ES-I3 (cell line): ENCODE data around the gene RPS18.

Source experiments
- H3K36me3 ChIP-seq: 2 replicates; pipeline ENCODE4 v1.6.1; 2013; ENCODE audit warnings: mild to moderate bottlenecking, low read length, control low read depth, moderate library complexity; ENCODE audit not compliant: insufficient read depth
- H3K4me1 ChIP-seq: 2 replicates; pipeline ENCODE4 v1.6.1; 2013; ENCODE audit warnings: mild to moderate bottlenecking, control low read depth, low read length; ENCODE audit not compliant: insufficient read depth
- H3K9ac ChIP-seq: 2 replicates; pipeline ENCODE4 v1.6.1; 2013; ENCODE audit warnings: low read depth, mild to moderate bottlenecking, low read length, moderate library complexity
- H3K9me3 ChIP-seq: 2 replicates; pipeline ENCODE4 v1.6.1; 2013; ENCODE audit warnings: mild to moderate bottlenecking, low read length, moderate library complexity; ENCODE audit not compliant: control insufficient read depth, insufficient read depth

Gene RPS18

DNA sequence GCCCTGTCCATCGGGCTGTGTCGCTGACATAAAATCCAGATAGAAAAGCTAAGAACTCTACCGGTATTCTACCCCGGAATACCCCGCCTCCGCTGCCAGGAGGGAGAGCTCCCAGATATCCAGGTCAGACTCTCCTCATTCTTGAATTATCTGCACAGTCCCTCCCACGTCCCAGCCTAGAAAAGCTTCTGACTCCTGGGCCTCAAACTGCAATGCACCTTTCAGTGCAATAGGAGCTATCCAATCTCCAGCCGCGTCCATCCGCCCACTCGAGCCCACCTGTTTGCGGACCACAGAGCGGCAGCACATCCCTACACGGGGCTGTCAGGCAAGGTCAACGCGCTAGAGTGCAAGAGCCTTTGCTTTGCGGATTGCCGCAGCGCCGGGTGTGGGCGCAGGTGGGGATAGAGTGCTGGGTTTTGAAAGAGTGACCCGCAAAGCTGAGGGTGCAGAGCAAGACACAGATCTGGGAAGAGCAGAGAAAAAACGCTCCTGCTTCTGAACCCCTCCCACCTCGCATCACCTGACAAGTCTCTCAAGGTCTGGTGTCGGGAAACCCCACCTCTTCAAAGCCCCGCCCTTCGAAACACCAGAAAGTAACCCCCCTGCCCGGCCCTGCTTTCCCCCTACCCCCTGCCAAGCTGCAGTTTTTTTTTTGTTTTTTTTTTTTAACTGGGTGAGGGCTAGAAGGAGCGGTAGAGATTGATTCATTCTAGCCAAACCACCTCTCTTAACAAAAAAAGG is 40.7 kb downstream of the RPS18 start:
- Histone ChIP-seq H3K9ac (peak overlapping the region; percentile 85; the same call in 1 of the 2 replicates), H3K9me3 (no peaks in the 10 kb centered on the region), H3K36me3 (no peaks in the 10 kb centered on the region), H3K4me1 (peaks cover 9% of the 10 kb centered on the region; the same call in 1 of the 2 replicates)

DNA sequence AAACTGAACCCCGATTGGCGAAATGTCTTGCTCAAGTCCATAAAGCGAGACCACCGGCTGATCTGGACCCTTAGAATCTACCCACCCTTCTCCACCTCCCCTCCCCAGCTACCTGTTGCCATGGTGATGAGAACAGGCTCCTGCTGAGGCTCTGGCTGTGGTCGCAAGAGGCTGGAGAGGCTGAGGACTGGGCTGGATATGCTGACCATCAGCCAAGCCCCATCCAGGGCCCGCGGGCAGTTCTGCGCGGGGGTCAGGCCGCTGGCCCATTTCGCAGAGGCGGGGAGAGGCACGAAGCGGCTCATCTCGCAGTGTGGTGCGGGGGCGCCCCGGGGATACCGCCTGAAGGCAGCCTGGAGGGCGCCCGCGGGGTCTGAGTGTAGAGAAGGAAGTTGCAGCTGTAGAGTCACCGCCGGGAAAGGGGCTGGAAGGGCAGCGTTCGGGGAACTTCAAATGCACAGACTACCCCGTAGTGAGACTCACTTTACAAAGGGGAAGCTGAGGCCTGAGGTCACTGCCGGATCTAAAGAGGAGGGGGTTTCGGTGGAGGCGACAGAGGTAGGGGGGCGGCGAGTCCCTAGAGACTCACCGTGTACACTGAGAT is 41.3 kb downstream of the RPS18 start:
- Histone ChIP-seq H3K36me3 (no peaks in the 10 kb centered on the region), H3K9ac (peak overlapping the region; percentile 85), H3K9me3 (no peaks in the 10 kb centered on the region), H3K4me1 (peaks cover 9% of the 10 kb centered on the region; the same call in 1 of the 2 replicates)

DNA sequence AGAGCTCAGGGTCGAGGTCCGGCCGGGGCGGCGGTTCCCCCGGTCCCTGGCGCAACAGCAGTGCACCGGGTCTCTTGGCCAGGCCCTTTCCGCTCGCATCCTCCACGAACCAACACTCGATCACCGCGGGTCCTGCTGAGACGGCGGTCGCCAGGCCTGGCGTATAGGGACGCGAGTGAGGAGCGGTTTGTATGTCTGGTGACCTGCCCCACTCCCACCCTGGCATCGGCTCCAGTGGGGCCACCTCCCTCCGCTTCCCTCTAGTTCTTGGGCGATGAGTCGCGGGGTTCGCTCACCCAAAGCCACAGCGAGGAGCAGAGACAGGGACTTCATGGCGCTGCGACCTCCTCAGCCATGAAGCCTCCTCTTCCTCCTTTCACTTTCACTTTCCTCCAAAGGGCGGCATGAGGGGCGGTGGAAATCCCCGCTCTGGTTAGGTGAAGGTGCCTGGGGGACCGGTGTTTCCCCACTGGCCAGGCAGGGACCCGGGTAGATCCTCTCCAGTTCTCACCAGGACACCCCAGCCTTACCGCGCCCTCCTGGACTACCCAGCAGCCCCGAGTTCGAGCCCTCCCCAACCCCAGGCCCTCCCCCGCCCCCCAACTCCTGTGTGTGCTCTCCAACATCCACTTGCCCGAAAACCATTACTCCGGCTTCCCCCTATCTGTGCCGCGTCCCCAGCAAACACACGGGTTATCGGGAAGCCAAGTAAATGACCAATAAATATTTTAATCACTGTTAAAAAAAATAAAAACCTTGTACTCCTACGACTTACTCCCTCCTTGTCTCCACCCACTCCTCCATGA is 42.0 kb downstream of the RPS18 start, which contains the start of gene TAPBP:
TAPBP (minus strand) TSS at position 370 of the 806 bp plus-strand sequence; CDS start at position 333, 37 bp downstream.
- Histone ChIP-seq H3K9ac (peak within 1 kb of the TSS; percentile 85), H3K36me3 (no peaks in the 10 kb centered on the region)

DNA sequence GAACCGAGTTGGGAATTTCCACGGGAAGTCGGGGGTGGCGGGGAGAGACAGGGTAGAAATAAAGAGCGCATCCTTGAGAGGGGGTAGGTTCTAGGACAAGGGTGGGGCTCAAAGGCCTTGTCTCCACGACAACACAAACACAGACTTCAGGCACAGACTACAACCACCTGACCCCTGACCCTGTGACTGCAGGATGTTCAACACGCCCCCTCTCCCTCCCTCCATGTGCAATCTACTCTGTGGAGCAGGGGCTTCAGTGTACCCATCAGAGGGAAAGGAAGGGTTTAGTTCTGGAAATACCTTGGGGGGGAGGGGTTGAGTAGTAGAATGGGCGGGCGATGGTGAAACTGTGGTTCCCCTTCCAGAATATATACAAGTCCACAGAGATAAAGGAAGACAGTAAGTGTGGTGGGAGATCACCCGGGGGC is 42.7 kb downstream of the RPS18 start:
- Histone ChIP-seq H3K9ac (peak overlapping the region; percentile 85), H3K36me3 (peaks cover 4% of the 10 kb centered on the region), H3K9me3 (no peaks in the 10 kb centered on the region), H3K4me1 (peaks cover 14% of the 10 kb centered on the region; the same call in 1 of the 2 replicates)

More for the DNA sequence above, 42.0 kb downstream of the RPS18 start, which contains the start of gene TAPBP:
- no peaks in the 10 kb centered on the region for H3K9me3 ChIP-seq
- H3K4me1 ChIP-seq: peaks cover 14% of the 10 kb centered on the region; the same call in 1 of the 2 replicates

DNA sequence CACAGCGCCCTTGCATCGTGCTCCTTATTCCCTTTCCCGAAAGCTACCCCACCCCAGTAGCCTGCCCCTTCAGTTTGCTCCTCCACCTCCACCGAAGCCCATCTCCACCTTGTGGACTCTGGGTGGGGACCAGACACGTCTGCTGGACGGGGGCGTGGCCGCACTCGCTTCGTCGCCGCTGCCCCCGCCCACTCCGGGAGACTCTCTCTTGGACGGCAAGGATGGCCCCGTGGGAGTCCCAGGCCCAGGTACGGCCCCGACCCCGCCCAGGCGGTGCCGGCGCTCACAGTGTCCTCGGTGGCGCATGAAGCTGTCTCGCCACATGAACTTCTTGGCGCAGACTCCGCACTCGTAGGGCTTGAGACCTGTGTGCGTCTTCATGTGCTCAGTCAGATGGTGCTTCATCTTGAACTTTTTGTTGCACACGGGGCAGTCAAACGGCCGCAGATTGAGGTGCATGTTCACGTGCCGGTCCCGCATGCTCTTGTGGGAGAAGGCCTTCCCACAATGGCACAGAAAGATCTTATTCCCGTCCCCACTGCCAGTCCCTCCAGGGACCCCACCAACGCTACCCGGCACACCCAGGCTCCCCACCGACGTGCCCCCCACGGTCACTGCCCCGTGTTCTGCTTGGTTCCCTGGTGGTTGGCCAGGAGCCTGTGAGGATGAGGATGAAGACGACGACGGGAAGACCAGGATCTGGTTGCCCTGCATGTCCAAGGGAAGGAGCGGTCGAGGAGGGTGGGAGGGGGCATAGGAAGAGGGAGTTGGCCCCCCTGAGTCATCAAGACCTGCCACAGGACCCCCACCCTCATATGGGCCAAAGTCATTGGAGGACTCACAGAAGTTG is 43.3 kb downstream of the RPS18 start:
- H3K9me3 ChIP-seq: no peaks in the 10 kb centered on the region
- peak overlapping the region; percentile 85 for H3K9ac ChIP-seq
- peaks cover 14% of the 10 kb centered on the region; the same call in 1 of the 2 replicates for H3K4me1 ChIP-seq
- peaks cover 9% of the 10 kb centered on the region for H3K36me3 ChIP-seq

DNA sequence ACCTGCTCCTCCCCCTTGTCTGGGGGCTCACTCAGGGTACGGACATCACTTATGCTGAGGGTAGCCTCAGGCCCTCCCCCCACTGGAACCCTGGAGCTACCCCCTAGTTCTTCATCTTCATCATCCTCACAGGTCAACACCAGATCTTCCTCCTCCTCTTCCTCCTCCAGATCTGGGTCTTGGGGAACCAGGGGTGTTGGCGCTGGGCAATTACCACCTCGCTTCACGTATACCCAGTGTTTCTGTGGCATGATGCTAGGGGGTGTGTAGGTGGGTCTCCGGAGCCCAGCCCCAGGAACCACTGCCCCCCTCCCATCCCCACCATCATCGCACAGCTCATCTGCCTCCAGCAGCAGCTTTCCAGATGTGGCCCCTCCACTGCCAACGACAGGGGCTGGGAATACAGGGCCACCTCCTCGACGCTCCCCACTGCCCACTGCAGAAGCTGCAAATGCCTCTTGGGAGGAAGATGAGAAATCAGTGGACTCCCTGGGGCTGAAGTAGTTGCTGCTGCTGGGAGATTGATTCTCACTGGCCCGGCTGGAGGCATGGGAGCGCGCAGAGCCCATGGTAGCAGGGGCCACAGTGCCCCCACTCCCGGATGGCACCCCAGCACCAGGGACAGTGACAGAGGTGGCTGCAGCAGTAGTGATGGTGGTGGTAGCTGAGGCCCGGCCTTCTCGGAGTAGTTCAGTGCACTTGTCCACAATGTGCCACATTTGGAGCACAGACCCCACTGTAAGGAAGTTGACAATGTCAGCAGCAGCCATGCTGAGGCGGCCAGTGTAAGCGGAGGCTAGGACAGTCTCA is 44.1 kb downstream of the RPS18 start:
- Histone ChIP-seq H3K9ac (no peak overlapping the region), H3K36me3 (peaks cover 17% of the 10 kb centered on the region), H3K9me3 (no peaks in the 10 kb centered on the region), H3K4me1 (peaks cover 20% of the 10 kb centered on the region; the same call in 1 of the 2 replicates)

DNA sequence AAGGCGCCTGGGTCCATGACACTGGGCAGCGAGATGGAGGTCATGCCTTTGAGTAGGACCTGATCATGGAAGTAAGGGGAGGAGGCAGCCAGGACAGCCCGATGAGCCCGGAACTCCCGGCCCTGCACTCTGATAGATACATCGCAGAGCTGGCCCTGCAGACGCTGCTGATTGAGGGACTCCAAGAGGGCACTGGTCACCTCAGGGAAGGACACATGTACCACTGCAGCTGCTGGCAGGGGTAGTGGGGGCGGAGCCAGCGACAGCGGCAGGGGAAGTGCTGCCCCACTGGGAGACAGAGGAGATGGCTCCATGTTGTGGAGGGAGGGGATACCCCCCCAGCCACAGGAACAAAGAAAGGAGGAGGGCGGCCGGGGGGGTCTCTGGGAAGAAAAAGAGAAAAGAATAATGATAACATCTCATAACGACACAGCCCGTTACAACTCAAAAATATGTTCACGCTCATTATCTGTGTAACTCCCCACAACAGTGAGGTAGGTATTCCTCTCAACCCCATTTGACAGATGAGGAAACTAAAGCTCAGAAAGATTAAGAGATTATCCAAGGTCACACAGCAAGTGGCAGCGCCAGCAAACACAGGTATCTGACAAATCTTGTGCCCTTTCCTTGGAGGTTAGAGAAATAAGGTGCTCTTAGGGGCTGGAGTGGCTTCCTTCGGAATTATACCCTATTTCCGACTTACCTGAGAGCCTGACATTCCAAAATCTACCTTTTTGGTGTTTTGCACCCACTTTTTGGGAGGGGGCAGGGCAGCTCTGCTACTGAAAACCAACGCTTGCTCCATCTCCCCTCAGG is 44.9 kb downstream of the RPS18 start:
- Histone ChIP-seq H3K36me3 (peaks cover 20% of the 10 kb centered on the region), H3K9me3 (no peaks in the 10 kb centered on the region), H3K9ac (peak overlapping the region; percentile 46; the same call in 1 of the 2 replicates), H3K4me1 (peaks cover 20% of the 10 kb centered on the region; the same call in 1 of the 2 replicates)

DNA sequence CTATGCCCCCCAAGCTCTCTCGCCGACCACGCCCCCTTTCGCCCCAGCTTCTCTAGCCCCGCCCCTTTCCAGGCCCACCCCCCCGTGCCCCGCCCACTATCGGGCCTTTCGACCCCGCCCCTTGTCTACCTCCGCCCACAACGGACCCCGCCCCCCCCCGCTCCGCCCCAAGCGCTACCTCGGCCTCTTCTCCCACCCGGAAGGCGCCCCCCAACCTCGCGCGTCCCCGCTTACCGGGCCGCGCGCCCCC is 45.5 kb downstream of the RPS18 start:
- Histone ChIP-seq H3K4me1 (peaks cover 20% of the 10 kb centered on the region; the same call in 1 of the 2 replicates), H3K9me3 (no peaks in the 10 kb centered on the region), H3K9ac (peak overlapping the region; percentile 46; the same call in 1 of the 2 replicates), H3K36me3 (peaks cover 20% of the 10 kb centered on the region)

DNA sequence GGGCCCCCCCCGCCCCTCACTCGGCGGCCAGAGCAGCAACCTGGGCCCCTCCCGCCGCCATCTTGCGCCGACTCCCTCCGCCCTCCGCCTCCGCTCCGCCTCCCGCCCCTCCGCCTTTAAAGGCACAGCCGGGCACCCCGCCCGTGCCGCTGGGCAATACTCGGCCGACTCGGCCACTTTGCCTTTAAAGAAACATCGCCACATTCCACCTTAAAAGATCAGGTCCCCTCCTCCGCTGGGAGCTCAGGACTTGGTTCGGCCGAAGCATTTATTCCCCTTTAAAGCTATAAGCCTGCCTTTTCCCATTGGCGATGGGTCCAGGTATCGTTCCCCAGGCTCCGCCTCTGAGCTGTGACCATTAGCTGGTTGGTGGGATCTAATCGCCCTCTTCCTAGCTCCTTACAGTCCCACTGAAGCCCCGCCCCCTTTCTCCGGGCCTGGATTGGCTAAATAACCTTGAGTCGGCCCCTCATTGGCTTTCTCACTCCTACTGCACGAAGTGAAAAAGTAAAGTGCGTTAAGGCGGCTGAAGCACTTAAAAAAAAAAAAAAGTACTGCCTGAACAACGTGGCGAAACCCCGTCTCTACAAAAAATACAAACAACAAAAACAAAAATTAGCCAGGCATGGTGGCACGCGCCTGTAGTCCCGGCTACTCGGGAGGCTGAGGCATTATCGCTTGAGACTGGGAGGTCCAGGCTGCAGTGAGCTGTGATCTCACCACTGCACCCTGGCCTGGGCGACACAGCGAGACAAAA is 46.0 kb downstream of the RPS18 start, which contains the start of gene ZBTB22:
ZBTB22 (minus strand) TSS at position 76 of the 757 bp plus-strand sequence. CDS start 828 bp downstream, outside the sequence.
- H3K9ac ChIP-seq: peak within 1 kb of the TSS; percentile 95
- peaks cover 20% of the 10 kb centered on the region for H3K36me3 ChIP-seq
- no peaks in the 10 kb centered on the region for H3K9me3 ChIP-seq
- H3K4me1 ChIP-seq: peaks cover 20% of the 10 kb centered on the region; the same call in 1 of the 2 replicates

DNA sequence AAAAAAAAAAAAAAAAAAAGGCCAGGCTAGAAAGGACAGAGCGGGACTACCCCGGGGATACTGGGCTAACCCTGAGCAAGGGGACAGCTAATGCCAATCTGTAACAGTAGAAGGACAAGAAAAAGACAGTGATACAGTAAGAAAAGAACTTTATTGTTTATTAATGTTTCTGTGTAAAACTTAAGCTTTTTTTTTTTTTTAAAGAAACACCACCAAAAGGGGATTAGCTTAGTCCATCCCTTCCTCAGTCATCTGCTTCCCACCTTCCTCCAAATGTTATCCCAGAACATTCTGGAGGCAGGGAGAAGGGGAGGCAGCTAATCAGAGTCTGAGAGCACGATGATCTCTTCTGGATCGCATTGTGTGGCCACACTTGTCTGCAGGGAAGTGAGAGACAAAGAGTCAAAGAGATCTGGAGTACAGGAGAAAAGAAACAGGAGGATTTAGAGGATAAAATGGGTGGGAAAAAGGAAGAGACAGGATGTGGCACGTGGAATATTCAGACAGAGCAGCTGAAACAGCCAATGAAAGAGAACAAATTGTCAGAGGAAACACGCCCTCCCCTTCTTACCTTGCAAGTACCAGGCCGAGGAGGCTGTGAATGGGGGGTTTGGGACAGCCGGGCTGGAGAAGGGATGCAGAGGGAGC is 46.7 kb downstream of the RPS18 start:
- H3K9ac ChIP-seq: peak overlapping the region; percentile 95; the same call in 1 of the 2 replicates
- no peaks in the 10 kb centered on the region for H3K9me3 ChIP-seq
- H3K4me1 ChIP-seq: peaks cover 20% of the 10 kb centered on the region; the same call in 1 of the 2 replicates
- H3K36me3 ChIP-seq: peaks cover 20% of the 10 kb centered on the region

DNA sequence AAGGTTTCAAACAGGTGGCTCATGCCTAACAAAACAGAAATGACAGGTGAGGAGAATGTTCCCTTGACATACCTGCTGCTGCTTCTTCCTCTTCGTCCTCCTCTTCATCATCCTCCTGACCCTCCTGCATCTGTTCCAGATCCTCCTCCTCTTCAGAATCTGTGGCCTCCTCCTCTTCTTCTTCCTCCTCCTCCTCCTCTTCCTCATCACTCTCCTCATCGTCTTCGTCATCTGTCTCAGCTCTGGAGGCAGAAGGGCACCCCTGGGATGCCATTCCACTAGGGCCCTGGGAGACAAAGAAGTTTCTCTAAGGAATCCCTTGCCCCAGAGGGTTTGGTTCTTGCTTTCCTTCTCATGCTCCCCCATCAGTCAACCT is 48.1 kb downstream of the RPS18 start:
- Histone ChIP-seq H3K9me3 (no peaks in the 10 kb centered on the region), H3K4me1 (peaks cover 20% of the 10 kb centered on the region; the same call in 1 of the 2 replicates), H3K9ac (no peak overlapping the region), H3K36me3 (peaks cover 20% of the 10 kb centered on the region)
